Glomerular endothelial cell (primary cell): ENCODE data around the gene YBEY. TPM values are rescaled to one million over a fixed set of nuclear protein-coding genes. Genes with fewer than 3 reads are reported as not detected.

ENCODE experiments used
- DNase-seq: peaks from one replicate; pipeline ENCODE4 v3.0.0-alpha.2; 2011; ENCODE audit warnings: low read depth, low spot score; ENCODE audit errors: extremely low read depth
- total RNA-seq: library from RNA; depleted of rRNA; stranded (reverse); fragments of >200 nt; gene quantifications from 2 replicates; pipeline ENCODE4 v1.2.3, GENCODE V29; 2015

Gene YBEY
- total RNA-seq, 1 donor from 2014 or later, result 12.4 TPM

- no peak for DNase-seq
Observed at GRCh38 chr21:46325073-46325912, 39.2 kb downstream of the YBEY start.

GRCh38 chr21:46326110-46326703 lies 40.1 kb downstream of the YBEY start:
- DNase-seq, result no peak

- DNase-seq, result no peak
Observed at GRCh38 chr21:46327711-46328110, 41.6 kb downstream of the YBEY start.

DNA sequence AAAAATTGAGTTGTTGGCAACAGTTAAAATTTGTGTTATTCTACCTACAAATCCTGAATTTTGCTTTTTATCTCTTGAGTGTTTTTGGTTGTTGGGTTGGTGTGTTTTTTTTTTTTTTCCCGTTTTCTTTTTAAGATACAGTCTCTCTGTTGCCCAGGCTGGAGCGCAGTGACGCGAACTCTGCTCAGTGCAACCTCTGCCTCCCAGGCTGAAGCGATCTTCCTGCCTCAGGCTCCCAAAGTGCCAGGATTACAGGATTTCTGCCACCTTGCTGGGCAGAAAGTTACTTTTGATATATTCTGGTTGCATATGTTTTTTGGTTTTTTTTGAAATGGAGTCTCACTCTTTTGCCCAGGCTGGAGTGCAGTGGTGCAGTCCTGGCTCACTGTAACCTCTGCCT lies 42.0 kb downstream of the YBEY start:
- no peak for DNase-seq

GRCh38 chr21:46329796-46330195 lies 43.7 kb downstream of the YBEY start:
- no peak for DNase-seq

GRCh38 chr21:46334351-46335140 lies 48.4 kb downstream of the YBEY start:
- DNase-seq, result no peak

DNA sequence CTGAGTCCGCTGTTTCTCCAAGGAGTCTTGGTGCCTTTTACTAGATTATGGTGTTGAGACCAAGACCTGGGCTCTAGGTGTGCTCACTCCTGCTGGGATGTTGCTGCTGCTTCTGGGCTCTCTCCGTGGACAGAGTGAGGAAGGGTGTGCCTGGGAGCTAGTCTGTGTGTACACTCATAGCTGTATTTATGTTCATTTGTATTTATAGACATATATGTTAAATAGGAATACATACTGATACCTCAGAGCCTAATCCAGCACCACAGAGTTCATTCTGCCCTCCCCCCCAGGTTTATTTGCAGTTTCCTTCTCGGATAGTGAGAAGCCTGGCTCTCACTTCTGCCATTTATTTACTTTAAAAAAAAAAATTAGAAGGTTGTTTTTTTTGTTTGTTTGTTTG lies 50.5 kb downstream of the YBEY start:
- DNase-seq, result no peak

GRCh38 chr21:46340998-46341397 lies 54.9 kb downstream of the YBEY start:
- no peak for DNase-seq

DNA sequence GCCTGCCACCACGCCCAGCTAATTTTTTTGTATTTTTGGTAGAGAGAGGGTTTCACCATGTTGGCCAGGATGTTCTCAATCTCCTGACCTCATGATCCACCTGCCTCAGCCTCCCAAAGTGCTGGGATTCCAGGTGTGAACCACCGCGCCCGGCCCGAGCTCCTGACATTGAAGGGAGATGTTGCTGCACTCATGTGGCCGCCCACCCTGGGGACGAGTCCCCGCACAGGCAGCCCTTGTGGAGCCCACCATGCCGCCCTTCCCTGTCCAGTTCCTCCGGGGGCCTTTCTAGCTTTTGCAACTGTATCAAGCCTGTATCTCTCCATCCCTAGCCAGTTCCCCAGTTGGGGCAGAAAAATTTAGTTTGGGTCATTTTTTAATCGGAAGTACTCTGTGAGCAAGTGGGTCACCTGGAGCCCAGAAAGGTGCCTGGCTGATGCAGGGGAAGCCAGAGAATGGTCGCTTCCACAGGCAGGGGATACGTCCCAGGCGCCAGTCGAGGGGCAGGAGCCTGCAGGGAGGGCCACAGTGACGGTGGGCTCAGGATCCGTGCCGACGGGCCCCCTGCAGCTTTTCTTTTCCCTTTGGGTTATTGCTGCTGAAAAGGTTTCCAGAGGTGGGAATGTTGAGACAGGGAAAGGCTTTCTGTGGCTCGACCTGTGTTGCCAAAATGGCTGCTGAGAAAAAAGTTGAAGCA lies 58.2 kb downstream of the YBEY start:
- DNase-seq, result no peak

- no peak for DNase-seq
Observed at GRCh38 chr21:46345861-46346260, 59.7 kb downstream of the YBEY start.

- DNase-seq, result no peak
Observed at GRCh38 chr21:46346296-46347202, 60.4 kb downstream of the YBEY start.

DNA sequence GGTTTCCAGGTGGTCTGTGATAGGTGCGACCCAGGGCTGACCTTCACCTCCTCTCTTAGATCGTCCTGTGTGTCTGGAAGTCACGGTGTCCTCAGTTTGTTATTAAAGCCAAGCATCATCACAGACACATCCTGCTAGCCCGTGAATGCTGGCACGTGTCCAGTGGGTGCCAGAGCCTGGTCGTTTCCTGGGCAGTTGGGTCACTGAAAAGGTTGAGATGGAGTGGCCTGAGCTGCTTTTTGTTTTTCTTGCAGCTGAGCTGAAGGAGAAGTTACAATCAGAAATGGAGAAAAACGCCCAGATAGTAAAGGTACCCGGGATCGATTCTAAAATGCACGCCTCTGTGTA lies 61.0 kb downstream of the YBEY start:
- no peak for DNase-seq

Other genes starting within 250 kb of the YBEY start
- 110 and 140 TPM in 2 replicates for gene COL6A2, start 188.2 kb upstream of the YBEY start, total RNA-seq
- 0.64 TPM in 1 of 2 replicates, not detected in the other for gene FTCD, start 130.8 kb upstream of the YBEY start, total RNA-seq
- gene SPATC1L, start 101.9 kb upstream of the YBEY start, total RNA-seq, result 25.2 and 27.1 TPM in 2 replicates
- gene LSS, start 57.6 kb upstream of the YBEY start, total RNA-seq, result 91.5 and 136 TPM in 2 replicates
- gene MCM3AP, start 731 bp upstream of the YBEY start, total RNA-seq, result 43.2 and 78.1 TPM in 2 replicates
- gene C21orf58, start 37.5 kb downstream of the YBEY start, total RNA-seq, result 1.6 and 4.1 TPM in 2 replicates
- gene PCNT, start 37.8 kb downstream of the YBEY start, total RNA-seq, result 22.7 and 31.2 TPM in 2 replicates
- gene DIP2A, start 172.5 kb downstream of the YBEY start, total RNA-seq, result 38.1 and 62.0 TPM in 2 replicates